Measurements from ENCODE around the gene RGS3. TPM values are rescaled to one million over a fixed set of nuclear protein-coding genes. Genes with fewer than 3 reads are reported as not detected.
A peak's percentile ranks its signal among the peaks of the same experiment; 100 is the strongest.

The RGS3 gene
- total and polyA plus RNA-seq, 10 of the 15 experiments (the other 5 are each of a cell fraction or from before 2014, with no cell fraction given), result 2.9 to 138 (median 28.8) TPM

DNA sequence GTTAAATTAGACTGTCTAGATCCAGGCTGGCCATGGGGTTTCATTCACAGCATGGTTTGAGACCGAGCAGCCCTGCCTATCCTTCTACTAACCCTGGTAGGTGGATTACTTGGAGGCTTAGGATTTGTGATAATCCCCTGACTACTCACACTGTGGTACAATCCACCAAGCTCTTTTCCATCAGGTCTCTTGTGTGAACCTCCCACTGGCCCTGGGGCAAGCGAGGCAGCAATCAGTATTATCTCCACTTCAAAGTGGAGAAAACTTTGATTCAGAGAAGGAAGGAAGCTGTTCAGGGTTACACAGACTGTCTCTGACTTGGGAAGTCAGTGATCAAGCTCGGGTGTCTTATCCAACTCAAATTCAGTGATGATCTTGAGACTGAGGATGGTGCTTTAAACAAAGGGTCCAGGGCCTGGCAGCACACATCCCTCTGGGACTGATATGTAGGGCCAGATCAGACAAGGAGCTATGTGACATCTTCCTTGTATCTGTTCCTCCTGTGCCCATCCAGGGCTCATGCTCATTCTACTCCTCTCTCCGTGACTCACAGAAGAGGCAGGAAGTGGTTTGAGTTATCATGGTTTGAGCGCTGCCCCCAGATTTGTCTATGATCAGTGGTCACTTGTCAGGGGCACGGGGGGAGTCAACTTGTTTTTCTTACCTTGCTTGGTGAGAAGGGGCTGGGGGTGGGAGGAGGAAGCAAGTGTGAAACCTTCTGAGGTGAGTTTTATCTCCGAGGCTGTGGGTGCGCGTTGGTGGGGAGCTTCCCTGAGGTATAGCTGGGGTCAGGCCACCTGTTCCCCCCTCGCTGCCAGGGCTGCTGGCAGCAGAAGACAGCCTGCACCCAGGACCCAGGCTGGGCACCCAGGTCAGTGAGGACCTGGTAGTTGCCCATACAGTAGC lies 48.6 kb downstream of the RGS3 start (continued):
- TF ChIP-seq MXI1 (IDR thresholded peaks at IDR 0.05; ENCODE audit: low read depth, low read length), result no peak
- TF ChIP-seq, protein P1, sequence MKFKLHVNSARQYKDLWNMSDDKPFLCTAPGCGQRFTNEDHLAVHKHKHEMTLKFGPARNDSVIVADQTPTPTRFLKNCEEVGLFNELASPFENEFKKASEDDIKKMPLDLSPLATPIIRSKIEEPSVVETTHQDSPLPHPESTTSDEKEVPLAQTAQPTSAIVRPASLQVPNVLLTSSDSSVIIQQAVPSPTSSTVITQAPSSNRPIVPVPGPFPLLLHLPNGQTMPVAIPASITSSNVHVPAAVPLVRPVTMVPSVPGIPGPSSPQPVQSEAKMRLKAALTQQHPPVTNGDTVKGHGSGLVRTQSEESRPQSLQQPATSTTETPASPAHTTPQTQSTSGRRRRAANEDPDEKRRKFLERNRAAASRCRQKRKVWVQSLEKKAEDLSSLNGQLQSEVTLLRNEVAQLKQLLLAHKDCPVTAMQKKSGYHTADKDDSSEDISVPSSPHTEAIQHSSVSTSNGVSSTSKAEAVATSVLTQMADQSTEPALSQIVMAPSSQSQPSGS (IDR thresholded peaks at IDR 0.05; ENCODE audit: low read length), result peak; percentile 73
- peak; percentile 62; the same call in 1 of the 2 replicates for TF ChIP-seq CHD2 (IDR thresholded peaks at IDR 0.05; ENCODE audit: borderline replicate concordance, low read depth, low read length)
- TF ChIP-seq YY1 (IDR thresholded peaks at IDR 0.05; ENCODE audit: low read depth, low read length), result peak; percentile 31; the same call in 1 of the 2 replicates
- TF ChIP-seq NKRF (conservative IDR thresholded peaks at IDR 0.05), result no peak
- TF ChIP-seq ZNF384 (IDR thresholded peaks at IDR 0.05; ENCODE audit: borderline replicate concordance, low read depth, low read length), result no peak
- peak; percentile 92 for TF ChIP-seq MTA2 (IDR thresholded peaks at IDR 0.05; ENCODE audit: low read depth)
- peak; percentile 80 for TF ChIP-seq FOXM1 (IDR thresholded peaks at IDR 0.05; ENCODE audit: low read depth, low read length)
- peak; percentile 88 for TF ChIP-seq IKZF1 (conservative IDR thresholded peaks at IDR 0.05)
- TF ChIP-seq PAX5 (IDR thresholded peaks at IDR 0.05; ENCODE audit: borderline replicate concordance, low read depth, low read length), result peak; percentile 80; the same call in 1 of the 2 replicates
- TF ChIP-seq BACH1 (IDR thresholded peaks at IDR 0.05; ENCODE audit: borderline replicate concordance), result peak; percentile 39; the same call in 1 of the 2 replicates
- peak; percentile 14; the same call in 1 of the 2 replicates for TF ChIP-seq TAF1 (IDR thresholded peaks at IDR 0.05; ENCODE audit: borderline replicate concordance, low read depth, low read length)
- peak; percentile 91 to 92 for TF ChIP-seq IKZF2 (IDR thresholded peaks at IDR 0.05)
- TF ChIP-seq PML (IDR thresholded peaks at IDR 0.05; ENCODE audit: low read length), result no peak; the same call in 1 of the 2 replicates
- peak; percentile 70 for TF ChIP-seq BCL11A (IDR thresholded peaks at IDR 0.05; ENCODE audit: low read depth, low read length)
- TF ChIP-seq RUNX3 (IDR thresholded peaks at IDR 0.05; ENCODE audit: low read length), result peak; percentile 95
- TF ChIP-seq HSF1 (IDR thresholded peaks at IDR 0.05; ENCODE audit: low read depth, low read length), result 0 out of 2 replicates have a peak, but pooled peaks have one; percentile 53
- peak; percentile 77; the same call in 1 of the 2 replicates for TF ChIP-seq ZBED1 (IDR thresholded peaks at IDR 0.05; ENCODE audit: borderline replicate concordance)
- peak; percentile 70 for TF ChIP-seq EED (IDR thresholded peaks at IDR 0.05; ENCODE audit: low read depth)
- peak in 1 of 2 experiments; percentile 41; a peak in 1 of 4 replicates for TF ChIP-seq ETV6 (conservative IDR thresholded peaks at IDR 0.05 in 1 of 2, IDR thresholded peaks at IDR 0.05 in 1 of 2; ENCODE audit: borderline replicate concordance in 1 of 2, low read depth in 1 of 2)
- TF ChIP-seq ELK1 (IDR thresholded peaks at IDR 0.05; ENCODE audit: low read depth, low read length), result 0 out of 2 replicates have a peak, but pooled peaks have one; percentile 21
- no peak for TF ChIP-seq CHD4 (IDR thresholded peaks at IDR 0.05)
- TF ChIP-seq HDAC2 (IDR thresholded peaks at IDR 0.05), result no peak

Measured in GM12878 (cell line).